Calu3 (cell line): Measurements from ENCODE around the gene PTBP2. TPM values are rescaled to one million over a fixed set of nuclear protein-coding genes. Genes with fewer than 3 reads are reported as not detected.

ENCODE experiments used
- BruUV-seq: library from RNA; stranded (reverse); fragments of 400-500 nt; replicated peaks from 2 replicates; lab custom pipeline; 2021; lab: Mats Ljungman, UMichigan
- CTCF ChIA-PET: fragments of 300-600 bp; sonication (Branson Sonifier 250); formaldehyde crosslinking; loops from one replicate; lab custom pipeline; 2022; ENCODE audit warnings: antibody characterized with exemption; lab: Charles Lee
- DNase-seq: peaks from one replicate; pipeline ENCODE4 v3.0.0; 2022
- H3K27ac Mint-ChIP-seq: one replicate; pipeline ENCODE4 v1.8.0; 2022; ENCODE audit warnings: mixed read lengths; ENCODE audit not compliant: unreplicated experiment
- H3K27me3 Mint-ChIP-seq: one replicate; pipeline ENCODE4 v1.8.0; 2022; ENCODE audit warnings: mixed read lengths; ENCODE audit not compliant: unreplicated experiment
- H3K36me3 Mint-ChIP-seq: one replicate; pipeline ENCODE4 v1.8.0; 2022; ENCODE audit warnings: mild to moderate bottlenecking, moderate library complexity, mixed read lengths; ENCODE audit not compliant: insufficient read depth, unreplicated experiment
- H3K4me1 Mint-ChIP-seq: one replicate; pipeline ENCODE4 v1.8.0; 2022; ENCODE audit warnings: mild to moderate bottlenecking, low read depth, mixed read lengths; ENCODE audit not compliant: unreplicated experiment
- H3K4me3 Mint-ChIP-seq: one replicate; pipeline ENCODE4 v1.8.0; 2022; ENCODE audit warnings: mild to moderate bottlenecking, low read depth, moderate library complexity, mixed read lengths; ENCODE audit not compliant: unreplicated experiment
- H3K9me3 Mint-ChIP-seq: one replicate; pipeline ENCODE4 v1.8.0; 2022; ENCODE audit warnings: low read depth, mixed read lengths; ENCODE audit not compliant: unreplicated experiment
- CTCF ChIP-seq: fragments of 200-600 bp; IDR thresholded peaks from one replicate; pipeline ENCODE4 v1.8.0; 2022; ENCODE audit warnings: antibody characterized with exemption; ENCODE audit not compliant: unreplicated experiment
- intact Hi-C: fragments of 100-400 bp; cut with micrococcal nuclease; formaldehyde crosslinking; loops from one replicate; pipeline ENCODE4 v1.10.0; 2022; ENCODE audit not compliant: unreplicated experiment
- total RNA-seq: library from RNA; stranded (reverse); gene quantifications from 2 replicates; pipeline ENCODE4 v1.2.3, GENCODE V29; 2022

Gene PTBP2
- total RNA-seq, 1 experiment from 2014 or later: 31.0 TPM

- Mint-ChIP-seq H3K27me3 (no peaks in the 10 kb centered on the region), H3K9me3 (no peaks in the 10 kb centered on the region), H3K27ac (no peak overlapping the region), H3K4me1 (peaks cover 8% of the 10 kb centered on the region), H3K36me3 (peaks cover 12% of the 10 kb centered on the region), H3K4me3 (no peak overlapping the region)
- no peak for DNase-seq
- no TSS peak for BruUV-seq
- intact Hi-C loops: no loop called here
- no peak for TF ChIP-seq CTCF
- CTCF ChIA-PET: no interaction called here
Observed at GRCh38 chr1:96747565-96747964, 26.0 kb downstream of the PTBP2 start.

GRCh38 chr1:96748078-96748477, 26.5 kb downstream of the PTBP2 start:
- CTCF ChIA-PET: no interaction called here
- H3K9me3 Mint-ChIP-seq: no peaks in the 10 kb centered on the region
- H3K36me3 Mint-ChIP-seq: peaks cover 16% of the 10 kb centered on the region
- BruUV-seq: no TSS peak
- no peak for TF ChIP-seq CTCF
- peaks cover 8% of the 10 kb centered on the region for H3K4me1 Mint-ChIP-seq
- no peak overlapping the region for H3K27ac Mint-ChIP-seq
- H3K27me3 Mint-ChIP-seq: no peaks in the 10 kb centered on the region
- H3K4me3 Mint-ChIP-seq: no peak overlapping the region
- DNase-seq: no peak
- intact Hi-C loops: no loop called here

- H3K4me3 Mint-ChIP-seq: no peak overlapping the region
- CTCF ChIA-PET: interaction anchor here (0.7 kb wide), 1 partner anchor 64 kb away, joined by 3 read pairs; no protein-coding TSS in a partner anchor
Observed at GRCh38 chr1:96749618-96750017, 28.0 kb downstream of the PTBP2 start.

GRCh38 chr1:96752394-96752793, 30.8 kb downstream of the PTBP2 start:
- Mint-ChIP-seq H3K27ac (no peak overlapping the region), H3K4me1 (peaks cover 8% of the 10 kb centered on the region), H3K4me3 (no peak overlapping the region), H3K27me3 (no peaks in the 10 kb centered on the region), H3K36me3 (peaks cover 12% of the 10 kb centered on the region), H3K9me3 (no peaks in the 10 kb centered on the region)
- DNase-seq: no peak
- no TSS peak for BruUV-seq
- CTCF ChIA-PET: no interaction called here
- intact Hi-C loops: no loop called here
- TF ChIP-seq CTCF: no peak

More at GRCh38 chr1:96749618-96750017, 28.0 kb downstream of the PTBP2 start:
- no peak overlapping the region for H3K27ac Mint-ChIP-seq
- intact Hi-C loops: no loop called here
- no peaks in the 10 kb centered on the region for H3K27me3 Mint-ChIP-seq
- no peak for DNase-seq
- no peaks in the 10 kb centered on the region for H3K9me3 Mint-ChIP-seq
- BruUV-seq: no TSS peak
- H3K36me3 Mint-ChIP-seq: peaks cover 16% of the 10 kb centered on the region
- no peak for TF ChIP-seq CTCF
- peaks cover 8% of the 10 kb centered on the region for H3K4me1 Mint-ChIP-seq
